Measurements from ENCODE around the gene CDSN.
"Not testable (repeated sequence)": the region's sequence is repeated elsewhere in the genome, so short reads cannot be mapped to it uniquely, and the experiment has no call there.

The CDSN gene, protein sequence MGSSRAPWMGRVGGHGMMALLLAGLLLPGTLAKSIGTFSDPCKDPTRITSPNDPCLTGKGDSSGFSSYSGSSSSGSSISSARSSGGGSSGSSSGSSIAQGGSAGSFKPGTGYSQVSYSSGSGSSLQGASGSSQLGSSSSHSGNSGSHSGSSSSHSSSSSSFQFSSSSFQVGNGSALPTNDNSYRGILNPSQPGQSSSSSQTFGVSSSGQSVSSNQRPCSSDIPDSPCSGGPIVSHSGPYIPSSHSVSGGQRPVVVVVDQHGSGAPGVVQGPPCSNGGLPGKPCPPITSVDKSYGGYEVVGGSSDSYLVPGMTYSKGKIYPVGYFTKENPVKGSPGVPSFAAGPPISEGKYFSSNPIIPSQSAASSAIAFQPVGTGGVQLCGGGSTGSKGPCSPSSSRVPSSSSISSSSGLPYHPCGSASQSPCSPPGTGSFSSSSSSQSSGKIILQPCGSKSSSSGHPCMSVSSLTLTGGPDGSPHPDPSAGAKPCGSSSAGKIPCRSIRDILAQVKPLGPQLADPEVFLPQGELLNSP

DNA sequence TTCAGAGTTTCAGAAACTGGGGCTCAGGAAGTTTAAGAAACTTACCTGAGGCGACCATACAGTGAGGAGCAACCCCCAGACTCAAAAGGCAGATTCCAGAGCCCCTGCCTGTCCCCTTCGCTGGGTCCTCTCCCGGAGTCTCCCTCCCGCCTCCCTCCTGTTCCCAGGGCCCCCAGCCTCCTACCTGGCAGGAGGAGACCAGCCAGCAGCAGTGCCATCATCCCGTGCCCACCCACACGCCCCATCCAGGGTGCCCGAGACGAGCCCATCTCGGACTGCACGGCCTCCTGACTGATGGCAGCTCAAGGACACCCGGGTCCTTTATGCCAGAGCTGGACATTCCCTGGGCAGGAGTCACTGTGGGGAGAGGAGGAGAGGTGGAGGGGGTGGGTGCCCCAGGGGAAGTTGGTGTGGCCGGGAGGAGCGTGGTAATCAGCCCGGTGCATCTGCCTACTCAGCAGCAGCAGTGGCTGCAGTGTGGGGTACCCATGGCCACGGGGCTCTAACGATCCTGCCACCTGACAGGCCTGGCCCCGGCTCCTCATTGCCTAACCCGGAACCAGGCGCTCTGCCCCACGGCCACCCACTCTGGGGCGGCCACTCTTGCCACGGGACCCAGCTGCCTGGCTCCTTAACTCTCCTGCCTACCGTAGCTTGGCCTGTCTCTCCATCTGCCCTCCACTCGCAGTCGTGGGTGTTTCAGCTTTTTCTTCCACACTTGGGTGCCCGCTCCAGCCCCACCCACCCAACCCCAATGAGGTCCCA, at the start of gene CDSN:
TSS of gene CDSN (minus strand) at position 296 of the 765 bp plus-strand sequence. CDS start at position 269, 27 bp downstream.
- DNase-seq (ENCODE audit: low spot score), result no peak

DNA sequence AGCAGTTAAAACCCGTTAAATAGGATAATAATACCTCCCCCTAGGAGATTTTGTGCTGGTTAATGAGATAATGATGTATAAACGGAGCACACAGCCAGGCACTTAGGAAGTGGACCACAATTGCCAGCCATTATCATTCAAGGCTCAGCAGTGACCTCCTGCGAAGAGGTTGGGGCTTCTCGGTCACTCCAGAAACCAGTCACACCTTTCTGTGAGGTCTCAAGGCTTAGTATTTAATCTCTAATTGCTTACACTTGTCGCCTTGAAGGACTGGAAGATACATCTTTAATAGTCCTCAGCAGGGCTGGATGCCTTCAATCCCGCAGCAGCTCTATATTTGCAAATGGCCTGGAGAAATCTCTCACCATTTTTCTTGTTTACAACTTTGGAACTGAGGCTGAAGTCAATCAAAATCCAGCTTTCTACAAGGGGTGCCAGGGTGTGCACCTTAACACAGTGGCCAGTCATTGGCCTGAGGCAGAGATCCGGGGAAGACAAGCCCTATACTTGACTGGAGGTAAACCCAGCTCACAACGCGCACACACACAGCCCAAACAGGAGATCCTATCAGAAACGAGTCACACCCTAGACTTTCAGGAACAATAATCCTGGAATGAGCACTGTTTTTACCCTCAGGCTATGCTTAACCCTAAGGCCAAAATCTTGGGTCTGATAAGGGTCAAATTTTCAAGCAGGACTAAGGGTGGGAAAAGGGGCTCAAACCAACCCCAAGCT, 49.0 kb upstream of the CDSN start:
- DNase-seq (ENCODE audit: low spot score), result no peak

DNA sequence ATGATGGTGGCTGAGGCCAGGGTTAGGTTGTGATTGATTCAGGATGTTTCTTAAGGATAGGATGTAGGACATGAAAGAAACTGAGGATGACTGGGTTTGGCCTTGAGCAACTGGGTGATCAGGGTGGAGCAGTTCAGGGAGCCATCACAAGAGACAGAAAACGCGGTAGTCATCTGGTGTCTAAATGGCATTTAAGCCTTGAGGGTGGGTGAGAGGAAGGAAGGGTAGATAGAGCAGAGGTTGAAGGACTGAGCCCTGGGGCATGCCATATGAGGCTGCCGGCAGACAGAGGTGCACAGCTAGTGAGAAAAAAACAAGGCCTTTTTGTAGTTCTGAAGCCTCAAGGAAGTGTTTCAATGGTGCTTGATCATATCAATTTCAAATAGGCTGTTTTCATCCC, 48.4 kb upstream of the CDSN start:
- DNase-seq (ENCODE audit: low spot score), result no peak

DNA sequence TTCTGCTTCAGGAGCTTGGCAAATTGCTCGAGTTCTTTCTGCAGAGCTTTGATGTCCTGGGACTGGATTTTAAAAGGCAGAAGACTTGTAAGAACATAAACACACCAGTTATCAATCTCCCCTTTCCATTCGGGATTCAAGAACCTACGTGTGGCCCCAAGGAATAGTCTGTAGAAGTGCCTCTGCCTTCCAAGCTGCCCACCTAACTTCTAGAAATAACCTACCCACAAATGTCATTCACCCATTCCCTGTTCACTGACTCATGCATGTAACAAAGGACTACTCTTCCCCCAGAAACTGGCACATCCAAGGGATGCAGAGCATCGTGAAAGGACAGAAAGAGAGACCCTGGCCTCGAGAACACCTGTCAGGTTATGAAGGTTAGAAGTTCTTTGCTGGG, 45.7 kb upstream of the CDSN start:
- DNase-seq (ENCODE audit: low spot score), result no peak

DNA sequence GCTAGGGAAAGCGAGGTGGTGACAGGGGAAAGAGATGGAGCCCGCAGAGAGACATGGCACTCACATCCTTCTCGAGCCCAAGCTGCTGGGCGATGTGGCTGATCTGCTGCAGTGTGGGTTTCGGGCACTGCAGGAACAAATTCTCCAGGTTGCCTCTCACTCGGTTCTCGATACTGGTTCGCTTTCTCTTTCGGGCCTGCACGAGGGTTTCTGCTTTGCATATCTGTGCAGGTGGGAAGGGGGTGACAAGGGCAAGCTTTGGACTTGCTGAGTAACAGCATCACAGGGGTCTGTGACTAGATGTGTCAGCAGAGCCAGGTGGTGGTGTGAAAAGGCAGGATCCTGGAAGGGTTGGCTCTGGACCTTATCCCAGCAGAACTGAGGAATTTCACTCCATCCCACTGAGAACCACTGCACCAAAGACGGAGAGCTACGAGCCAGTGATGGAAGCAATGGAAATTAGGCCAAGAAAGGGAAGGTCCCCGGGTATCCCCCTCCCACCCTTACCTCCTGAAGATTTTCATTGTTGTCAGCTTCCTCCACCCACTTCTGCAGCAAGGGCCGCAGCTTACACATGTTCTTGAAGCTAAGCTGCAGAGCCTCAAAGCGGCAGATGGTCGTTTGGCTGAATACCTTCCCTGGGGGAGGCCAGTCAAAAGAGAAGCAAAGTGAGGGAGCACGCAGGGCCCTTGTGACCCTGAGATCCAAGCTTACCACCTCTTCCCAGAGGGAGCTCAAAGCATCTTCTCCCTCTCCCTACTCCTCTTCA, 45.0 kb upstream of the CDSN start:
- DNase-seq (ENCODE audit: low spot score), result not testable (repeated sequence)

DNA sequence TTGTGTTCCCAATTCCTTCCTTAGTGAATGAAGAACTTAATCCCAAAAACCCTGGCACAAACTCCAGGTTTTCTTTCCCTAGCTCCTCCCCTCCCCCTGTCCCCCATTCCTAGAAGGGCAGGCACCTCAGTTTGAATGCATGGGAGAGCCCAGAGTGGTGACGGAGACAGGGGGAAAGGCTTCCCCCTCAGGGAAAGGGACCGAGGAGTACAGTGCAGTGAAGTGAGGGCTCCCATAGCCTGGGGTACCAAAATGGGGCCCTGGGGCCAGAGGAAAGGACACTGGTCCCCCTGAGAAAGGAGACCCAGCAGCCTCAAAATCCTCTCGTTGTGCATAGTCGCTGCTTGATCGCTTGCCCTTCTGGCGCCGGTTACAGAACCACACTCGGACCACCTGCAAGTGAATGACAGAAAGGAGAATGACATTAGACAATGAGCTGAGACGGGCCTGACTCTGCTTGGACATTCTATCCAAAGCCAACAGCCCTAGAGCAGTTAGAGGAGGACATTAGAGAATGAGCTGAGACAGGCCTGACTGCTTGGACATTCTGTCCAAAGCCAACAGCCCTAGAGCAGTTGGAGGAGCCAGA, 44.3 kb upstream of the CDSN start:
- not testable (repeated sequence) for DNase-seq (ENCODE audit: low spot score)

DNA sequence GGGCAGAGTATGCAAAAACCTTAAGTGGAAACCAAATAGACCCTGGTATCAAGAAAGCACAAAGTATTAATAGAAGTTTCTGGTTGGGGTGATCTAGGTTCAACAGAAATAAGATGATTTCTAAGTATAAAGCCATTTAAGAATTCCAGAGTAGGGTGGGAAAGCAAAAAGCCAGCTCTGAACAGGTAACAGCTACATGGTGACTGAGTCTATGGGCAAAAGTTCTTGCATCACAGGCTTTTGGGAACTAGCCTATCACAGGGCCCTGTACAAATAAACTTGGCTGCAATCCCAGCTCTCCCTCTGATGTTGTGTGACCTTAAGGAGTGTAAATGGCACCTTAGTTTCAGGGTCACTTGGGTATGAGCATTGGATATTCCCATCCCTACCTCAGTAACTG, 43.7 kb upstream of the CDSN start:
- no peak for DNase-seq (ENCODE audit: low spot score)

DNA sequence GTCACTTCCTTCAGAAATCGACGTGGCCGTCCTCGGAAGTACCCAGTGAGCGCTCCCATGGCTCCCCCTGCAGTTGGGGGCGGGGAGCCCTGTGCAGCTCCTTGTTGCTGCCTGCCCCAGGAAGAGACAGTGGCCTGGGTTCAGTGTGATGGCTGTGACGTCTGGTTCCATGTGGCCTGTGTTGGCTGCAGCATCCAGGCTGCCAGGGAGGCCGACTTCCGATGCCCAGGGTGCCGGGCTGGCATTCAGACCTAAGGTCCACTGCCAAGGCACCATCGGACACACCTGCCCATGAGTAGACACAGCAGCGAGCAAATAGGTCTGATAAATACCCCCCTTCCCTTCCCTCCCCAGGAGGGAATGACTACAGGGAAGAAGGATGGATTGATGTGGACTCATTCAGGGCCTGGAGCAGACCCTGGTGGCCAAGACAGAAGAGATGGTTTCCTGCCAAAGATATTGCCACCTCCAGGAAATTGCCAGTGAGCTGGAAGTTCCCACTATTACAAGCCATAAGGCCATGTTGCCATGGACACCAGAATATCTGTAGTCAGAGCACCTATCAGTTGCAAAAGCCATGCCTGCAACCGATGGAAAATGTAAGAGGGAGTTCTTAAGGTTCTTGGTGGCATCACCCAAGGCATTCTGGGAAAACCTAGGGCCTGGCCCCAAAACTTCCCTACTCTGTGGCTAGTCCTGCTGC, 42.4 kb upstream of the CDSN start:
- peak; percentile 67 for DNase-seq (ENCODE audit: low spot score)

DNA sequence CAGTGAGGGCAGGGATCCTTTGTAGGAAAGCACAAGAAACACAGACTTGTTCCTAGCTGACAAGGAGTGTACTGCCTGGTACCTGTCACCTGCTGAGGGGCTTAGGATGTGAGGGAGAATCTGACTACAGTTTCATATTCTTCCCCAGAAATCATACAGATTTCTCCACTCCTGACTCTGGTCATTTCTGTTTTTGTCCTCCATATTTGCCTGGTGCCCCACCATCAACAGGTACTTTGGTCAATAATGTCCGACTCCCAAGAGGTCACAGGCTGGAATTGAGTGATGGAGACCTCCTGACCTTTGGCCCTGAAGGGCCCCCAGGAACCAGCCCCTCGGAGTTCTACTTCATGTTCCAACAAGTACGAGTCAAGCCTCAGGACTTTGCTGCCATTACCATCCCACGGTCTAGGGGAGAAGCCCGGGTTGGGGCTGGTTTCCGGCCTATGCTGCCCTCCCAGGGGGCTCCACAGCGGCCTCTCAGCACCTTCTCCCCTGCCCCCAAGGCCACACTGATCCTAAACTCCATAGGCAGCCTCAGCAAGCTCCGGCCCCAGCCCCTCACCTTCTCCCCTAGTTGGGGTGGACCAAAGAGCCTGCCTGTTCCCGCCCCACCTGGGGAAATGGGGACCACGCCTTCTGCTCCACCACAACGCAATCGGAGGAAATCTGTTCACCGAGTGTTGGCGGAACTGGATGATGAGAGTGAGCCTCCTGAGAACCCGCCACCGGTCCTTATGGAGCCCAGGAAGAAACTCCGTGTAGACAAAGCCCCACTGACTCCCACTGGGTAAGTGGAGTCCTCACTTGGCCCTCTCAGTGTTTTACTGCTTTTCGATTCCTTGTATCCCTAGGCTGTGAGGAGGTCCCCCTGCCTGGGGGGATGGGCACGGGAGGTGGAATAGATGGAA, 41.2 kb upstream of the CDSN start:
- DNase-seq (ENCODE audit: low spot score), result no peak

DNA sequence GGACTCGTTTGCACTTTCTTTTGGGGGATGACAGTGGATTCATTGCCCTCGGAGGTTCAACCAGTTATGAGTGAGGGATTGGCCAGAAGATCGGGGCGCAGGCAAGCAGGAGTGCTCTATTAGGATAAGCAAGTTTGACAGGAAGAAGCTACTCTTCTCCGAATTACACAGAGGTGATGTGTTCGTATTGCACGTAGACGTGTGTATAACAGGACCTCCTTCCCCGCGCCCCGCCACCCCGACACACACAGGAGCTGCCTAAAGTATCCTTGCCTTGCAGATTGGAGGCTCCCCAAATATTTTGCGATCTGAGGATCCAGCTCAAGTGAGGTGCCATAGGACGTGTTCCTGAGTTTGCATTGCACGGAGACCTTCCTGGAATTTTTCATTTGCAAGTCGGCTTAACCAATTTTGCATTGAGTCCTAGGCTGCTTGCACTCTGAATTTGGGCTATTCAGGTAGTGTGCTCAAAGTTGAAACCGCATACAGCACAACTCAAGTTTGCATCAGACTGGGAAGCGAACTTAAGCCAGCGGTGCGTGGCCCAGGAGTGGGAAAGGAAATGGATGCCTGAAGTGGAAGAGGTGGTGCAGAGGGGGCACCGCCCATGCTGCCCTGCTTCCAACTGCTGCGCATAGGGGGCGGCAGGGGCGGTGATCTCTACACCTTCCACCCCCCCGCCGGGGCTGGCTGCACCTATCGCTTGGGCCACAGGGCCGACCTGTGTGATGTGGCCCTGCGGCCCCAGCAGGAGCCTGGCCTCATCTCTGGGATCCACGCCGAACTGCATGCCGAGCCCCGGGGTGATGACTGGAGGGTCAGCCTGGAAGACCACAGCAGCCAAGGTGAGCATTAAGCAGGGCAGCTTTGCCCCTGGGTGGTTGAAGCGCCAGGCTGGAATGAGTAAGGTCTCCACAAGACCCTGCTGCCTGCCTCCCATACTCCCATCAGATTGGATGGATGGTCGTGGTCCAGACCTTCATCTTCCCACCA, 38.9 kb upstream of the CDSN start:
- DNase-seq (ENCODE audit: low spot score), result no peak

DNA sequence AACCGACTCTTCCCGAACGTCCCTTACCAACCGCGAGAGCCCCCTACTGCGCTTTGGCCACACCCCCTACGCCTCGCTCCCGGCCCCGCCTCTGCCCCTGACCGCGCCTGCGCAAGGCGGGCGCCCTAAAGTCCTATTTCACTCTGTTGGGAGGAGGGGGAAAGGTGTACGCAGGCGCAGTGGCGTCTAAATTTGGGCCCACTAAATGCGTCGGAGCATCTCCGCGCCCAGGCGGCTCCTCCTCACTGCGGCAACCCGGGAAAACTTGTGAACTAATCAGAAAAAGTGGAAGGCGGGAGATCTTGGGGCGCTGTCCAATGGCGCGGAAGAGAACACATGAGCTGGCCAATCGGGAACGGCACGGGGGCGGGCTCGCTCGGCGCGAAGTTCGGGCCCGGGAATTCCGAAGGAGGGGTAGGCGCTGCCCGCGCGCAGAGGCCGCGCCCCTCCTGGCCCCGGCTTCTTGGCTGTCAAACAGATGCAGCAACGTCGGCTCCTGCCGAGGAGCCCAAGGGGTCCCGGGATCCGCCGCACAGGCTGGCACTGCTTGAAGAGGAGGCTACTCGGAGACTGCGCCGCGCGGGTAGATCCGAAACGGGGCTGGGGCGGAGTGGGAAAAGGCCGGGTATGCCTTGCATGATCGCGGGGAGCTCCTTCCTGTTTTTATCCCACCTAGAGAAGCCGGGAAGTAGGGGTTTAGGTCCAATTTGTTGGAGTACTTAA, 38.1 kb upstream of the CDSN start, which contains the start of gene TCF19:
TSS of gene TCF19 (plus strand) at position 450 of the 723 bp plus-strand sequence. CDS start 881 bp downstream, outside the sequence.
- DNase-seq (ENCODE audit: low spot score), result peak; percentile 99

DNA sequence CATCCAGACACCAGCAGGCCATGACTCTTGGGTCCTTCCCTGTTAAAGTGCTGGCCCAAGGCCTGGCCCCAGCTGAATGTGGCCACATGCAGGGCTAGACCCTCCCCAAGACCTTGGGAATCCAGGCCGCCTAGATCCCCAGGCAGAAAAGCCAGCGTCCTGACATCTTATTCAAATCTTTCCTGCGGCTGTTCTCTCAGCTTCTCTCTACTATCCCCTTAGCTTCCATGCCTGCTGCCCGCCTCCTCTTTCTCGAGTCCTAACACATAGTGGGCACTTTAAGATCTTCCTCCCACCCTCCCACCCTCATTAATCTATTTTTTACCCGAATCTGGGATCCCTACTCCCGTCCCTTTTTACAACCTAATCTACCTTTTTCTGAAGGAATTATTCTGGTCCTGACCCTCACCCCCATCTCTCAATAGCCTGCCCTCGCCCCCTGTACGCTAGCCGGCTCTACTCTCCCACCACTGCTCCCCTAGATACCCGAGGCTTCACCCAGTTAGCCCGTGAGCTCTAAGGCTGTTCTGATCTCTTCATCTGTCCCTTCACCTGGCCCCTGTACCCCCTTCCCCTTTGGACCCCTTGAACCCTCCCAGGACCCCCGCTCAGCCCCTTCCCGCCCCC, 37.4 kb upstream of the CDSN start, which contains the start of gene CCHCR1:
TSS of gene CCHCR1 (minus strand) at position 290 of the 627 bp plus-strand sequence. CDS start at position 88, 202 bp downstream.
- DNase-seq (ENCODE audit: low spot score), result no peak

DNA sequence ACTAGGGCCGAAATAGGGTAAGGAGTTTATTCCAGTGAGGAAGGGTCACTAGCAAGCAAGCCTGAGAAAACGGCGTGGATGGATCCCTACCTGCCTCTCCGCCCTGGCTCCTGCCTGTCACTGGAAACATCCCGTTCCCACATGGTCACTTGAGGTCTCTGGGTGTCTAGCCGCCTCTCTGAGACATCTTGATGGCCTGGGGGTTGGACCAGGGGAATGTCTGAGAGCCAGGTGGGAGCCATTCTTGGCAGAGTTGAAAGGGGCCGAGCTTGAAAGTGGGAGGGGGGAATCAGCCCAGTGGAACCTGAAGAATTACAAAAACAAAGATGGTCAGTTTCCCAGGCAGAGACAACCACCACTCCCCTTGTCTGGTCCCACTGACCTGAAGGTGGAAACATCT, 36.4 kb upstream of the CDSN start:
- DNase-seq (ENCODE audit: low spot score), result no peak

DNA sequence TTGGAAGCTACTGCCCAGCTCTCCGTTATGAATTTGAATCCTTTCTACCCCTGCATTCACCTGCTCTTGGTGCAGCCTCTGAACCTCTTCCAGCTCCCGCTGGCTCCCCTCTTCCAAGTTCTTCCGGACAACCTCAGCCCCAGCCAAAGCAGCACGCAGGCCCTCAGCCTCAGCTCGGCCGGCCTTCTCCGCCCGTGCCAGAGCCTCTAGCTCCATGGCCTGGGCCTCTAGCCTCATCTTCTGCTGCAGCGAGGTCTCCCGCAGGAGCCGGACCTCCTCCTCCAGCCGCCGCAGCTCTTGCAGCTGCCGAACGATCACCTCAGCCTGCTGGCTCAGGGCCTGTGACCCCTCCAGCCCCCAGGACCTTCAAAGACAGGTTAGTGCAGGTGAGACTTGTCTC, 34.2 kb upstream of the CDSN start:
- no peak for DNase-seq (ENCODE audit: low spot score)

DNA sequence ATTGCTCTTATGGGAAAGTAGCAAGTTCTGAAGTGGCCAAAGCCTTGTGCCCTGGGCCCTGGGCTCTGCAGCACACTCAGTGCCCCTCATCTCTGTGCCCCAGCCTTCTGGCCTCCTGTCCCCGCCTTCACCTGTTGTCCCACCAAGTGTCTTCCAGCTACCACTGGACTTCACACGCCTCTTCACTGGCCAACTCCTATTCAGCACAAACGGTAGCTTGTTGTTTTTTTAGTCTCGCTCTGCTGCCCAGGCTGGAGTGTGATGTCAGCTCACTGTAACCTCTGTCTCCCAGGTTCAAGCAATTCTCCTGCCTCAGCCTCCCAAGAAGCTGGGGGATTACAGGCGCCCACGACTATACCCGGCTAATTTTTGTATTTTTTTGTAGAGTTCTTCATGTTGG, 32.5 kb upstream of the CDSN start:
- DNase-seq (ENCODE audit: low spot score), result no peak

DNA sequence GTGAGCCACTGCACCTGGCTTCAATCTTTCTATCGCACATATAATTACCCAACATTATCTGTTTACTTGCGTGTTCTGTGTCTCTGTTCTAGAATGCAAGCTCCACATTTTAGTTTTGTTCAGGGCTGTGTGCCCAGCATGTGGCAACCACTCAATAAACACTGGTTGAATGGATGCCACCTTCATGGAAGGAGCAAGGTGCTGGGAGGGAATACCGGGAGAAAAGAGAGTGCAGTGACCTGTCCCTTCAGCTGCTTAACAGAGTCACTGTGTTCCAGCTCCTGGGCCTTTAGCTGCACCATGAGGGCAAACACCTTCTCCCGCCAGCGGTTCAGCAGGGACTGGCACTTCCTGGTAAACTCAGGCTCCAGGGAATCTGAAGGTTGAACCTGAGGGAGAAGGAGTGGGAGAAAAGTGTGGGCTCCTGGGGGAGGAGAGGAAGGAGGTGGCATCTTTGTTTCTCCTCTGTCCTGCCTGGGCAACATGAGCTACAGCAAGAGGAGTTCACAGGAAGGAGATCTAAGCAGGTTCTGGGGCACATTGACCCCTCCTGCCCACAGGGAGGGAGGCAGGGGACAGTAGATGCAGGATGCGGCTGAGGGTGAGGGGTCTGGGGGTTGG, 29.7 kb upstream of the CDSN start:
- DNase-seq (ENCODE audit: low spot score), result no peak
